ENCODE data around the gene MAT2A. TPM values are rescaled to one million over a fixed set of nuclear protein-coding genes. Genes with fewer than 3 reads are reported as not detected.

MAT2A gene
- polyA plus RNA-seq, 1 donor (not counting 4 experiments of a cell fraction or from before 2014, with no cell fraction given), result 353 TPM

DNA sequence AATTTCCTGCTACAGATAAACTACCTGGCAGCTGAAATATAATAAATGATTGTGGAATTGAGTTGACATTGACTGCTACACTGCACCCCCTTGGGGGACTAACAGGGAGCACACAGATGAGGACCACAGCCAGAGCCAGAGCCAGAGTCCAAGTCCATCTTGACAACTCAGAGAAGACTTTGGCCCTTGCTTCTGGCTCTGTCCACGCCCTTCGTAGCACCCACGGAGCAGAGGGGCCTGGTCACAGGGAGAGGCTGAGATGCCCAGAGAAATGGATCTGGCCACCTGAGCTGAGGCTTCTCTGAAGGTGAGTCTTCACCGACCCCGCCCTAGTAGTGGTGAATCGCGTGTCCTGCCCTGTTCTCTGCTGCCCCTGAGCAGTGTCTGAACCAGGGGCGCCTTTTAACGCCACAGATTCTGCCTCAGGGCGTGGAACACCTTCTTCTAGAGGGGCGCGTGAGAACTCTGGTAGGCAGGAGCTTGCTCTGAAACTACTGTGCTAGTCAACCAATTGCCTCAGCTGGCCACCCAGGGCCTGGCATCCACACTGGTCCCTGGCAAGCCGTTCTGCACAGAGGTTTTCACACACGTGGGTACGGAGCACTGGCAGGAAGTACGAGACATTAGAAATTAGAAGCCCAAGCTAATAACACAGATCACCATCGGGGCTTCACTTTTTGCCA lies 35.7 kb upstream of the MAT2A start:
- Histone ChIP-seq H2AFZ (ENCODE audit: control insufficient read depth, low read length) (peak overlapping the region; percentile 64), H3K9ac (ENCODE audit: control insufficient read depth, extremely low read depth, insufficient read depth, low read length) (peak overlapping the region; percentile 68), H3K4me2 (ENCODE audit: control insufficient read depth, extremely low read depth, insufficient read depth, low read depth, low read length) (peak overlapping the region; percentile 60), H3K27me3 (ENCODE audit: control insufficient read depth, extremely low read depth, insufficient read depth, low read length) (no peaks in the 10 kb centered on the region), H3K9me3 (ENCODE audit: control insufficient read depth, low read depth, low read length) (no peaks in the 10 kb centered on the region), H3K36me3 (ENCODE audit: control insufficient read depth in 2 of 2, extremely low read depth in 1 of 2, insufficient read depth in 2 of 2, low read length in 2 of 2) (no peaks in the 10 kb centered on the region), H3K4me1 (ENCODE audit: control insufficient read depth, extremely low read depth, insufficient read depth, low read length) (peaks cover 46% of the 10 kb centered on the region), H4K20me1 (ENCODE audit: control insufficient read depth, extremely low read depth, insufficient read depth, low read length) (no peaks in the 10 kb centered on the region), H3K27ac (ENCODE audit: control insufficient read depth, insufficient read depth, low read length) (peak overlapping the region; percentile 91), H3K79me2 (ENCODE audit: control insufficient read depth, insufficient read depth, low read length) (no peaks in the 10 kb centered on the region), H3K4me3 (ENCODE audit: control insufficient read depth in 2 of 3, extremely low read depth in 1 of 3, insufficient read depth in 2 of 3, low read depth in 1 of 3, low read length in 3 of 3) (no peak overlapping the region), H3K9me1 (ENCODE audit: control insufficient read depth, extremely low read depth, insufficient read depth, low read length) (no peaks in the 10 kb centered on the region)
- FAIRE-seq (peak; percentile 26), DNase-seq (ENCODE audit: low read depth, low spot score) (peak; percentile 83)
- TF ChIP-seq, protein P1, sequence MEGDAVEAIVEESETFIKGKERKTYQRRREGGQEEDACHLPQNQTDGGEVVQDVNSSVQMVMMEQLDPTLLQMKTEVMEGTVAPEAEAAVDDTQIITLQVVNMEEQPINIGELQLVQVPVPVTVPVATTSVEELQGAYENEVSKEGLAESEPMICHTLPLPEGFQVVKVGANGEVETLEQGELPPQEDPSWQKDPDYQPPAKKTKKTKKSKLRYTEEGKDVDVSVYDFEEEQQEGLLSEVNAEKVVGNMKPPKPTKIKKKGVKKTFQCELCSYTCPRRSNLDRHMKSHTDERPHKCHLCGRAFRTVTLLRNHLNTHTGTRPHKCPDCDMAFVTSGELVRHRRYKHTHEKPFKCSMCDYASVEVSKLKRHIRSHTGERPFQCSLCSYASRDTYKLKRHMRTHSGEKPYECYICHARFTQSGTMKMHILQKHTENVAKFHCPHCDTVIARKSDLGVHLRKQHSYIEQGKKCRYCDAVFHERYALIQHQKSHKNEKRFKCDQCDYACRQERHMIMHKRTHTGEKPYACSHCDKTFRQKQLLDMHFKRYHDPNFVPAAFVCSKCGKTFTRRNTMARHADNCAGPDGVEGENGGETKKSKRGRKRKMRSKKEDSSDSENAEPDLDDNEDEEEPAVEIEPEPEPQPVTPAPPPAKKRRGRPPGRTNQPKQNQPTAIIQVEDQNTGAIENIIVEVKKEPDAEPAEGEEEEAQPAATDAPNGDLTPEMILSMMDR (optimal IDR thresholded peaks at IDR 0.05 in 1 of 3, IDR thresholded peaks at IDR 0.05 in 1 of 3, conservative IDR thresholded peaks at IDR 0.05 in 1 of 3; ENCODE audit: extremely low read depth in 1 of 3, insufficient read depth in 2 of 3, low read length in 3 of 3), result peak in 1 of 3 experiments; percentile 1
- TF ChIP-seq EZH2 (IDR thresholded peaks at IDR 0.05; ENCODE audit: low read length), result no peak
- dilution Hi-C loops (cut with MboI; ENCODE audit: extremely low pct_ligation_motif_present, low sequenced_read_pairs), result no loop called here

DNA sequence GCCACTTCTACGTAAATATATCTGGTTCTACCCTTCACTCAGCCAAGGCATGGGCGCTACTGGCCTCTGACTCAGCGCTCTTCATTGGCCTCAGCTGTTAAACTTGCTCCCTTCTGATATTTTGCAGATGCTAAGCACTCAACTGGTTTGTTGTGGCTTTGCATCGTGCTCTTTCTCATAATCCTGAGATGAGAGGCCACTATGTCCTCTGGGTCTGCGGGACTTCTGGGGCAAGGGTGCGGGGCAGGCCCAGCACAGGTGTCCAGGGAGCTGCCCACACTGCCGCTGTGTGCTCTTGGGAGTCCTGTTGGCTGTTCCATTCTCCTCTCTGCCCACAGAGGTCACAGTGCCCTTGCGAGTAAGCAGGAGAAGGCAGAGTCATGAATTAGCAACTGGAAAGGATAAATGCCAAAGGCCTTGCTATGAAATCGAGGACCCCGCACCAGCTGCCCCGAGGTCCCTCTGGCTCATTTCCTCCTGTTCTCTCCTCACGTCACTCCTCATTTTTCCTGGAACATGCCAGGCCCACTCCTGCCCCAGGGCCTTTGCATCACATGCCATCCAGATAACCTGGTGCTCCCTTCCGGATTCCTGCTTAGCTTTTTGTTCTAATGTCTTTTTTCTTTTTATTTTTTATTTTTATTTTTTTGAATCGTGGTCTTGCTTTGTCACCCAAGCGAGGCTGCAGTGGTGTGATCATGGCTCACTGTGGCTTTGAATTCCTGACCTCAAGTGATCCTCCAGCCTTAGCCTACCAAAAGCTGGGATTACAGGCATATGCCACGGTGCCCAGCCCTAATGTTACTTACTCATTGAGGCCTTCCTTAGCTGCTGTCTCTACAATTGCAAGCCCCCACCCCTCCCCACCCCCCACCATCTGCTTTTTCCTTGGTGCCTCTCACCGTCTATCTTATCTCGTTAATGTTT lies 34.9 kb upstream of the MAT2A start:
- Histone ChIP-seq H3K27ac (ENCODE audit: control insufficient read depth, insufficient read depth, low read length) (peak overlapping the region; percentile 91), H3K79me2 (ENCODE audit: control insufficient read depth, insufficient read depth, low read length) (no peaks in the 10 kb centered on the region), H3K4me3 (ENCODE audit: control insufficient read depth in 2 of 3, extremely low read depth in 1 of 3, insufficient read depth in 2 of 3, low read depth in 1 of 3, low read length in 3 of 3) (peak overlapping the region in 1 of 3 experiments; percentile 19), H3K4me1 (ENCODE audit: control insufficient read depth, extremely low read depth, insufficient read depth, low read length) (peaks cover 43% of the 10 kb centered on the region), H3K36me3 (ENCODE audit: control insufficient read depth in 2 of 2, extremely low read depth in 1 of 2, insufficient read depth in 2 of 2, low read length in 2 of 2) (no peaks in the 10 kb centered on the region), H3K9me3 (ENCODE audit: control insufficient read depth, low read depth, low read length) (no peaks in the 10 kb centered on the region), H3K9me1 (ENCODE audit: control insufficient read depth, extremely low read depth, insufficient read depth, low read length) (no peaks in the 10 kb centered on the region), H3K9ac (ENCODE audit: control insufficient read depth, extremely low read depth, insufficient read depth, low read length) (peak overlapping the region; percentile 68), H2AFZ (ENCODE audit: control insufficient read depth, low read length) (peak overlapping the region; percentile 64), H3K27me3 (ENCODE audit: control insufficient read depth, extremely low read depth, insufficient read depth, low read length) (no peaks in the 10 kb centered on the region), H3K4me2 (ENCODE audit: control insufficient read depth, extremely low read depth, insufficient read depth, low read depth, low read length) (peak overlapping the region; percentile 60), H4K20me1 (ENCODE audit: control insufficient read depth, extremely low read depth, insufficient read depth, low read length) (no peaks in the 10 kb centered on the region)
- DNase-seq (ENCODE audit: low read depth, low spot score), result peak; percentile 69
- peak; percentile 20 for FAIRE-seq
- dilution Hi-C loops (cut with MboI; ENCODE audit: extremely low pct_ligation_motif_present, low sequenced_read_pairs), result no loop called here
- TF ChIP-seq EZH2 (IDR thresholded peaks at IDR 0.05; ENCODE audit: low read length), result no peak
- TF ChIP-seq, protein P1 (optimal IDR thresholded peaks at IDR 0.05 in 1 of 3, IDR thresholded peaks at IDR 0.05 in 1 of 3, conservative IDR thresholded peaks at IDR 0.05 in 1 of 3; ENCODE audit: extremely low read depth in 1 of 3, insufficient read depth in 2 of 3, low read length in 3 of 3), result no peak
